OCI-LY1 (cell line): ENCODE results near the gene NLGN4Y.

Source experiments
- H2AFZ ChIP-seq: fragments of 200-600 bp; sonication (generic), shearing (Covaris generic); 2 replicates; pipeline ENCODE4 v1.6.0; 2014; ENCODE audit warnings: antibody characterized with exemption, mild to moderate bottlenecking, low read length
- H3F3A ChIP-seq: fragments of 200-600 bp; sonication (generic), shearing (Covaris generic); 2 replicates; pipeline ENCODE4 v1.6.0; 2014; ENCODE audit warnings: mild to moderate bottlenecking, antibody characterized with exemption, low read length, moderate library complexity; ENCODE audit not compliant: insufficient read depth
- H3K27ac ChIP-seq: fragments of 200-600 bp; sonication (generic); 2 replicates; pipeline ENCODE4 v1.5.1; 2014; ENCODE audit warnings: low read length, mixed run types, mild to moderate bottlenecking, low read depth; ENCODE audit not compliant: poor library complexity, severe bottlenecking
- H3K27me3 ChIP-seq: fragments of 200-600 bp; sonication (generic); 2 replicates; pipeline ENCODE4 v1.6.0; 2014; ENCODE audit warnings: antibody characterized with exemption, mild to moderate bottlenecking, low read length, moderate library complexity; ENCODE audit not compliant: insufficient read depth
- H3K36me3 ChIP-seq: fragments of 200-600 bp; sonication (generic); 2 replicates; pipeline ENCODE4 v1.6.1; 2014; ENCODE audit warnings: mild to moderate bottlenecking, antibody characterized with exemption, low read length, moderate library complexity, mixed read lengths; ENCODE audit not compliant: insufficient read depth
- H3K4me1 ChIP-seq: fragments of 200-600 bp; sonication (generic); 2 replicates; pipeline ENCODE4 v1.5.1; 2014; ENCODE audit warnings: mild to moderate bottlenecking, low read length, moderate library complexity; ENCODE audit not compliant: insufficient read depth, severe bottlenecking
- H3K4me2 ChIP-seq: fragments of 200-600 bp; sonication (generic), shearing (Covaris generic); 2 replicates; pipeline ENCODE4 v1.6.1; 2014; ENCODE audit warnings: low read length
- H3K4me3 ChIP-seq: fragments of 200-600 bp; sonication (generic); 2 replicates; pipeline ENCODE4 v1.5.1; 2014; ENCODE audit warnings: low read length, low read depth, mild to moderate bottlenecking, mixed read lengths; ENCODE audit not compliant: poor library complexity, severe bottlenecking
- H3K79me2 ChIP-seq: fragments of 200-600 bp; shearing (Covaris generic); 2 replicates; pipeline ENCODE4 v1.6.1; 2016; ENCODE audit warnings: mixed run types, low read length, mixed read lengths; ENCODE audit not compliant: insufficient read depth
- H3K9ac ChIP-seq: fragments of 200-600 bp; sonication (generic), shearing (Covaris generic); 2 replicates; pipeline ENCODE4 v1.6.1; 2014; ENCODE audit warnings: mild to moderate bottlenecking, low read length, mixed read lengths
- H3K9me2 ChIP-seq: fragments of 200-600 bp; sonication (generic), shearing (Covaris generic); 2 replicates; pipeline ENCODE4 v1.6.1; 2014; ENCODE audit warnings: low read depth, mild to moderate bottlenecking, low read length, mixed read lengths
- H3K9me3 ChIP-seq: fragments of 200-600 bp; shearing (Covaris generic); 2 replicates; pipeline ENCODE4 v1.6.1; 2014; ENCODE audit warnings: low read length, mixed read lengths
- H4K20me1 ChIP-seq: fragments of 200-600 bp; sonication (generic), shearing (Covaris generic); 2 replicates; pipeline ENCODE4 v1.6.0; 2016; ENCODE audit warnings: mild to moderate bottlenecking, low read length; ENCODE audit not compliant: insufficient read depth
- CTCF ChIP-seq: fragments of 200-600 bp; sonication (generic), shearing (Covaris generic); IDR thresholded peaks from 2 replicates; pipeline ENCODE4 v1.5.1; 2017; ENCODE audit warnings: mild to moderate bottlenecking, antibody characterized with exemption, low read length, moderate library complexity, mixed read lengths
- EZH2 ChIP-seq: fragments of 200-600 bp; sonication (generic), shearing (Covaris generic); IDR thresholded peaks from 2 replicates; pipeline ENCODE4 v1.8.0; 2017; ENCODE audit warnings: borderline replicate concordance, mixed run types, mild to moderate bottlenecking, antibody characterized with exemption, low read length, moderate library complexity, mixed read lengths

Gene NLGN4Y

GRCh38 chrY:14523491-14524271 is 648 bp upstream of the NLGN4Y start:
- no peak overlapping the region for H3K27ac ChIP-seq
- H2AFZ ChIP-seq, result no peak overlapping the region
- H3K4me2 ChIP-seq, result no peak overlapping the region
- TF ChIP-seq CTCF, result no peak
- no peak for TF ChIP-seq EZH2
- H3F3A ChIP-seq, result no peaks in the 10 kb centered on the region
- H3K36me3 ChIP-seq, result no peaks in the 10 kb centered on the region
- H3K27me3 ChIP-seq, result no peaks in the 10 kb centered on the region
- no peaks in the 10 kb centered on the region for H3K9me2 ChIP-seq
- H3K9me3 ChIP-seq, result no peaks in the 10 kb centered on the region
- H3K9ac ChIP-seq, result no peak overlapping the region
- no peaks in the 10 kb centered on the region for H4K20me1 ChIP-seq
- H3K79me2 ChIP-seq, result no peaks in the 10 kb centered on the region
- H3K4me3 ChIP-seq, result no peak overlapping the region
- no peaks in the 10 kb centered on the region for H3K4me1 ChIP-seq

GRCh38 chrY:14525315-14525714 is 986 bp downstream of the NLGN4Y start:
- H3K27ac ChIP-seq, result no peak overlapping the region
- no peaks in the 10 kb centered on the region for H3K79me2 ChIP-seq
- H3K4me3 ChIP-seq, result no peak overlapping the region
- no peaks in the 10 kb centered on the region for H4K20me1 ChIP-seq
- H3K36me3 ChIP-seq, result no peaks in the 10 kb centered on the region
- no peak for TF ChIP-seq CTCF
- TF ChIP-seq EZH2, result no peak
- H3K9me2 ChIP-seq, result no peaks in the 10 kb centered on the region
- no peak overlapping the region for H3K9ac ChIP-seq
- H3K4me2 ChIP-seq, result no peak overlapping the region
- H3F3A ChIP-seq, result no peaks in the 10 kb centered on the region
- no peak overlapping the region for H2AFZ ChIP-seq
- H3K27me3 ChIP-seq, result no peaks in the 10 kb centered on the region
- H3K4me1 ChIP-seq, result no peaks in the 10 kb centered on the region
- no peaks in the 10 kb centered on the region for H3K9me3 ChIP-seq

GRCh38 chrY:14528361-14528760 is 4.0 kb downstream of the NLGN4Y start:
- no peaks in the 10 kb centered on the region for H3K9me2 ChIP-seq
- no peak for TF ChIP-seq CTCF
- no peak for TF ChIP-seq EZH2
- H3K4me3 ChIP-seq, result no peak overlapping the region
- no peak overlapping the region for H2AFZ ChIP-seq
- H3K9me3 ChIP-seq, result no peaks in the 10 kb centered on the region
- H3K79me2 ChIP-seq, result no peaks in the 10 kb centered on the region
- no peak overlapping the region for H3K9ac ChIP-seq
- no peaks in the 10 kb centered on the region for H3K36me3 ChIP-seq
- H3K27ac ChIP-seq, result no peak overlapping the region
- no peaks in the 10 kb centered on the region for H3F3A ChIP-seq
- H3K4me1 ChIP-seq, result no peaks in the 10 kb centered on the region
- no peaks in the 10 kb centered on the region for H3K27me3 ChIP-seq
- H3K4me2 ChIP-seq, result no peak overlapping the region
- no peaks in the 10 kb centered on the region for H4K20me1 ChIP-seq
